WTC11 (cell line): ENCODE data around the gene SLC25A21.

Source experiments
- ELF4 ChIP-seq: sonication (generic); formaldehyde crosslinking; IDR thresholded peaks from 2 replicates; pipeline ENCODE4 v1.8.1; 2022; ENCODE audit warnings: low read depth, mild to moderate bottlenecking, moderate library complexity, missing genetic modification reagents
- FOXK1 ChIP-seq: sonication (generic); formaldehyde crosslinking; IDR thresholded peaks from 2 replicates; pipeline ENCODE4 v1.8.0; 2022; ENCODE audit warnings: mild to moderate bottlenecking, moderate library complexity, missing genetic modification reagents
- IRF2 ChIP-seq: sonication (generic); formaldehyde crosslinking; IDR thresholded peaks from 2 replicates; pipeline ENCODE4 v1.8.0; 2022; ENCODE audit warnings: low read depth, missing genetic modification reagents, borderline replicate concordance
- NFE2L1 ChIP-seq: sonication (generic); formaldehyde crosslinking; IDR thresholded peaks from 2 replicates; pipeline ENCODE4 v1.8.1; 2023; ENCODE audit warnings: missing genetic modification reagents
- ZNF138 ChIP-seq: sonication (generic); formaldehyde crosslinking; conservative IDR thresholded peaks from 2 replicates; pipeline ENCODE4 v1.8.1; 2022; ENCODE audit warnings: mild to moderate bottlenecking, moderate library complexity, missing genetic modification reagents
- TF ChIP-seq, protein P1 (sequence below): sonication (generic); formaldehyde crosslinking; IDR thresholded peaks from 2 replicates; pipeline ENCODE4 v1.8.1; 2022; ENCODE audit warnings: mild to moderate bottlenecking, moderate library complexity, missing genetic modification reagents
- TF ChIP-seq, protein P2 (sequence below): fragments of 200-600 bp; IDR thresholded peaks from 2 replicates; pipeline ENCODE4 v1.8.0; 2022; ENCODE audit warnings: antibody characterized with exemption
- TF ChIP-seq, protein P3 (sequence below): sonication (generic); formaldehyde crosslinking; IDR thresholded peaks from 2 replicates; pipeline ENCODE4 v1.8.1; 2022; ENCODE audit warnings: low read depth, mild to moderate bottlenecking, moderate library complexity, missing genetic modification reagents, borderline replicate concordance

DNA sequence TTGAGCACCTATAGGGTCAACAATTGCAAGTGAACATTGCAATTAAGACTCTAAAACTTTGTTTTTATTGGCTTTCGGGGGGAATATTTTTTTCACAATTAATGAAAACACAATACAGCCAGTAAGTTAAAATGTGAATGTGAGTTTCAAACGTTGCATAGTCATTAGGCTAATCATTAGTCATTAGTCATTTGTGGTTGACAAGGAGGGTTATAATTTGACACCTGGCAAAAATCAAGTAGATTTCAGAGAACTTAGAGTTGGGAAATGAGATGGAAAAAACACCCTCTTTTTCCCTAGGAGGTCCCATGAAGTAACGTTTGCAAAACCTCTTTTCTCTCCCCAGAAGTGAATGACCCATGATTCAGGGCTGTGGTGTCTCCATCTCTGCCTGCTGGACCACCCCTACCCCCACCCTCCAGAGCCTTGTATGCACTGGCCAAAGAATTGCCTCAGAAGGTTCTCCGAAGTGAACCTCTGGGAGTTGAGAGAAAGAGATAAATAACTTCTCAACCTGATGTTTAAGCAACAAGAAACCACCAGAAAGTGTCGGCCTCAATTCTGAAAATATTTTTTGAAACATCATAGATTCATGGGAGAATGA lies 314.5 kb downstream of the SLC25A21 start:
- TF ChIP-seq, protein P1, sequence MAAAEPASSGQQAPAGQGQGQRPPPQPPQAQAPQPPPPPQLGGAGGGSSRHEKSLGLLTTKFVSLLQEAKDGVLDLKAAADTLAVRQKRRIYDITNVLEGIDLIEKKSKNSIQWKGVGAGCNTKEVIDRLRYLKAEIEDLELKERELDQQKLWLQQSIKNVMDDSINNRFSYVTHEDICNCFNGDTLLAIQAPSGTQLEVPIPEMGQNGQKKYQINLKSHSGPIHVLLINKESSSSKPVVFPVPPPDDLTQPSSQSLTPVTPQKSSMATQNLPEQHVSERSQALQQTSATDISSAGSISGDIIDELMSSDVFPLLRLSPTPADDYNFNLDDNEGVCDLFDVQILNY (CRISPR knock-in tag), result no peak
- TF ChIP-seq, protein P2, sequence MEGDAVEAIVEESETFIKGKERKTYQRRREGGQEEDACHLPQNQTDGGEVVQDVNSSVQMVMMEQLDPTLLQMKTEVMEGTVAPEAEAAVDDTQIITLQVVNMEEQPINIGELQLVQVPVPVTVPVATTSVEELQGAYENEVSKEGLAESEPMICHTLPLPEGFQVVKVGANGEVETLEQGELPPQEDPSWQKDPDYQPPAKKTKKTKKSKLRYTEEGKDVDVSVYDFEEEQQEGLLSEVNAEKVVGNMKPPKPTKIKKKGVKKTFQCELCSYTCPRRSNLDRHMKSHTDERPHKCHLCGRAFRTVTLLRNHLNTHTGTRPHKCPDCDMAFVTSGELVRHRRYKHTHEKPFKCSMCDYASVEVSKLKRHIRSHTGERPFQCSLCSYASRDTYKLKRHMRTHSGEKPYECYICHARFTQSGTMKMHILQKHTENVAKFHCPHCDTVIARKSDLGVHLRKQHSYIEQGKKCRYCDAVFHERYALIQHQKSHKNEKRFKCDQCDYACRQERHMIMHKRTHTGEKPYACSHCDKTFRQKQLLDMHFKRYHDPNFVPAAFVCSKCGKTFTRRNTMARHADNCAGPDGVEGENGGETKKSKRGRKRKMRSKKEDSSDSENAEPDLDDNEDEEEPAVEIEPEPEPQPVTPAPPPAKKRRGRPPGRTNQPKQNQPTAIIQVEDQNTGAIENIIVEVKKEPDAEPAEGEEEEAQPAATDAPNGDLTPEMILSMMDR, result no peak
- TF ChIP-seq IRF2 (no peak), FOXK1 (CRISPR knock-in tag) (no peak), ZNF138 (CRISPR knock-in tag) (no peak), ELF4 (CRISPR knock-in tag) (no peak), NFE2L1 (CRISPR knock-in tag) (no peak)
- TF ChIP-seq, protein P3, sequence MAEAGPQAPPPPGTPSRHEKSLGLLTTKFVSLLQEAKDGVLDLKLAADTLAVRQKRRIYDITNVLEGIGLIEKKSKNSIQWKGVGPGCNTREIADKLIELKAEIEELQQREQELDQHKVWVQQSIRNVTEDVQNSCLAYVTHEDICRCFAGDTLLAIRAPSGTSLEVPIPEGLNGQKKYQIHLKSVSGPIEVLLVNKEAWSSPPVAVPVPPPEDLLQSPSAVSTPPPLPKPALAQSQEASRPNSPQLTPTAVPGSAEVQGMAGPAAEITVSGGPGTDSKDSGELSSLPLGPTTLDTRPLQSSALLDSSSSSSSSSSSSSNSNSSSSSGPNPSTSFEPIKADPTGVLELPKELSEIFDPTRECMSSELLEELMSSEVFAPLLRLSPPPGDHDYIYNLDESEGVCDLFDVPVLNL, result no peak
